GM19438 (cell line): ENCODE results near the gene SNX20.

Source experiments
- ATAC-seq: cut with Tn5 transposase; IDR thresholded peaks from one replicate; pipeline ENCODE4 v1.9.1; 2021; ENCODE audit warnings: low read depth; ENCODE audit not compliant: unreplicated experiment

SNX20 gene

GRCh38 chr16:50664270-50664669 is 16.8 kb downstream of the SNX20 start:
- no peak for ATAC-seq

GRCh38 chr16:50662306-50662940 is 18.7 kb downstream of the SNX20 start:
- ATAC-seq, result no peak

- ATAC-seq, result no peak
These were observed 21.3 kb downstream of the SNX20 start for GRCh38 chr16:50659806-50660205.

- no peak for ATAC-seq
These were observed 23.9 kb downstream of the SNX20 start for GRCh38 chr16:50657241-50657640.

GRCh38 chr16:50655558-50656055 is 25.5 kb downstream of the SNX20 start:
- no peak for ATAC-seq

GRCh38 chr16:50653633-50654519 is 27.2 kb downstream of the SNX20 start:
- ATAC-seq, result no peak

GRCh38 chr16:50652836-50653425 is 28.2 kb downstream of the SNX20 start:
- no peak for ATAC-seq

- no peak for ATAC-seq
These were observed 29.2 kb downstream of the SNX20 start for GRCh38 chr16:50651835-50652438.

GRCh38 chr16:50646345-50646744 is 34.8 kb downstream of the SNX20 start:
- no peak for ATAC-seq

- no peak for ATAC-seq
These were observed 35.4 kb downstream of the SNX20 start for GRCh38 chr16:50645563-50646220.

- no peak for ATAC-seq
These were observed 36.4 kb downstream of the SNX20 start for GRCh38 chr16:50644729-50645128.

- ATAC-seq, result no peak
These were observed 36.9 kb downstream of the SNX20 start for GRCh38 chr16:50644245-50644644.

GRCh38 chr16:50643192-50643591 is 37.9 kb downstream of the SNX20 start:
- ATAC-seq, result no peak

GRCh38 chr16:50642349-50642748 is 38.8 kb downstream of the SNX20 start:
- ATAC-seq, result no peak

- no peak for ATAC-seq
These were observed 39.3 kb downstream of the SNX20 start for GRCh38 chr16:50641818-50642187.

GRCh38 chr16:50640919-50641817 is 39.9 kb downstream of the SNX20 start:
- ATAC-seq, result no peak

GRCh38 chr16:50640391-50640790 is 40.7 kb downstream of the SNX20 start:
- ATAC-seq, result no peak

- ATAC-seq, result no peak
These were observed 42.1 kb downstream of the SNX20 start for GRCh38 chr16:50638816-50639670.
